HG02571 (cell line): ENCODE data around the gene SPDYC.

ENCODE experiments used
- ATAC-seq: cut with Tn5 transposase; IDR thresholded peaks from one replicate; pipeline ENCODE4 v1.9.1; 2021; ENCODE audit warnings: mild to moderate bottlenecking, moderate library complexity; ENCODE audit not compliant: unreplicated experiment

The SPDYC gene

DNA sequence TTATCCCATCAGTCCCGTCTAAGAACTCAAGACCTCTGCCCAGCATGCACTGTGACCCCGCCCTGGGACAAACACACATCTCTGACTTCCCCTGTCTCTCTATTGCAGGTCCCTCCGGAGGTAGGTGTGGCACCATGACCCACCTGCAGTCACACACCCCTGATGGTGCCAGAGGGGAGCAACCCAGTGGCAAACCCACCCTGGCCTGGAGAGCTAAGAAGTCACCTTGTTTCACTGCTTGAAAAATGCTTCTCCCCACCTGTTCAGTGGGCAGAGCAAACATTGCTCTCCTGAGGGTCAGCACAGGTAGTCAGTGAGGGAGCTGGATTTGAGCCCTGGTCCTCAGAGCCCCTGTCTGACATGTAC lies 35.6 kb downstream of the SPDYC start:
- no peak for ATAC-seq

DNA sequence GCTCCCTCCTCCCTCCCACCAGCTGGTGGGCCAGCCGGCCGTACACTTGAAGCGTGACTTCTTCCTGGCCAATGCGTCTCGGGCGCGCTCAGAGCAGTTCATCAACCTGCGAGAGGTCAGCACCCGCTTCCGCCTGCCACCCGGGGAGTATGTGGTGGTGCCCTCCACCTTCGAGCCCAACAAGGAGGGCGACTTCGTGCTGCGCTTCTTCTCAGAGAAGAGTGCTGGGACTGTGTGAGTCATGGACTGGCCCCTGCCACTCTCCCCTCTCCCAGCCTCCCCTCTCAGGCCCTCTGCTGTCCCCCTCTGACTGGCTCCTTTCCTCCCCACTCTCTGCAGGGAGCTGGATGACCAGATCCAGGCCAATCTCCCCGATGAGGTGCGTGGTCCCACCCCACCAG lies 36.4 kb downstream of the SPDYC start:
- no peak for ATAC-seq

DNA sequence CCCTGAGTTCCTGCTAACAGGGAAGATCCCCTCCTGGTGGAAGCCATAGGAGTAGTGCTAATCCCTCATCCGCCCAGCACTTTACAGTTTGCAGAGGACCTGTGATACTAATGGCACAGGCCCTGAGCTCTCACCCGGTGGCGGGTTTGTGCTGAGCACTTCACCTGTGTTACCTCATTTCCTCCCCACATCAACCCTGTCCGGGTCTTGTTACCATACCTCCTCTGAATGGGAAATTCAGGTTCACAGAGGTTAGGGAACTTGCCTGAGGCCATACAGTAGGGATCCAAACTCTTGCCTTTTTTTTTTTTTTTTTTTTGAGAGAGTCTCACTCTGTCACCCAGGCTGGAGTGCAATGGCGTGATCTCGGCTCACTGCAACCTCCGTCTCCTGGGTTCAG lies 36.9 kb downstream of the SPDYC start:
- no peak for ATAC-seq

DNA sequence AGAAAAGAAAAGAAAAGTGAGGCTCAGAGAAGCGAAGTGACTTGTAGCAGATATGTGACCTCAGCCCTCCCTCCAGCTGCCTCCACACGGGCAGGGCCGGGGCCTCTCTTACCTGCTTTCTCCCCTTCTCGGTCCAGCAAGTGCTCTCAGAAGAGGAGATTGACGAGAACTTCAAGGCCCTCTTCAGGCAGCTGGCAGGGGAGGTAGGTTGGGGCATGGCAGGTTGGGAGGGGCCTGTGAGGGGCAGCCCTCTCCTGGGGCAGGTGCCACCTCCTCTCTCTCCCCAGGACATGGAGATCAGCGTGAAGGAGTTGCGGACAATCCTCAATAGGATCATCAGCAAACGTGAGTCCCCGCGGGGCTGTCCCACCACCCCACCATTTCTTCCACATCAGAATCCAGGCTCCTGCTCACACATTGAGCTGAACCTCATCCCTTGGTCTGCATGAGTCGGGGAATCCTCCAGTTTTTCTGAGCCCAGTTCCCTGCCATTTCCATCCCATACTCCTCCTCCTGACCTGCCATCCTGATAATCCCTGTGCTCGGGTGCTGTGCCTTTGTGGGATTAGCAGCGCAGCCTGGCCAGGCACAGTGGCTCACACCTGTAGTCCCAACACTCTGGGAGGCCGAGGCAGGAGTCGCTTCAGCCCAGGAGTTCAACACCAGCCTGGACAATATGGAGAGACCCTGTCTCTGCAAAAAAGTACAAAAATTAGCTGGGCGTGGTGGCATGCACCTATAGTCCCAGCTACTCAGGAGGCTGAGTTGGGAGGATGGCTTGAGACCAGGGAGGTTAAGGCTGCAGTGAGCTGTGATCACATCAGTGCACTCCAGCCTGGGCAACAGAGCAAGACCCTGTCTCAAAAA lies 38.1 kb downstream of the SPDYC start:
- ATAC-seq, result no peak

DNA sequence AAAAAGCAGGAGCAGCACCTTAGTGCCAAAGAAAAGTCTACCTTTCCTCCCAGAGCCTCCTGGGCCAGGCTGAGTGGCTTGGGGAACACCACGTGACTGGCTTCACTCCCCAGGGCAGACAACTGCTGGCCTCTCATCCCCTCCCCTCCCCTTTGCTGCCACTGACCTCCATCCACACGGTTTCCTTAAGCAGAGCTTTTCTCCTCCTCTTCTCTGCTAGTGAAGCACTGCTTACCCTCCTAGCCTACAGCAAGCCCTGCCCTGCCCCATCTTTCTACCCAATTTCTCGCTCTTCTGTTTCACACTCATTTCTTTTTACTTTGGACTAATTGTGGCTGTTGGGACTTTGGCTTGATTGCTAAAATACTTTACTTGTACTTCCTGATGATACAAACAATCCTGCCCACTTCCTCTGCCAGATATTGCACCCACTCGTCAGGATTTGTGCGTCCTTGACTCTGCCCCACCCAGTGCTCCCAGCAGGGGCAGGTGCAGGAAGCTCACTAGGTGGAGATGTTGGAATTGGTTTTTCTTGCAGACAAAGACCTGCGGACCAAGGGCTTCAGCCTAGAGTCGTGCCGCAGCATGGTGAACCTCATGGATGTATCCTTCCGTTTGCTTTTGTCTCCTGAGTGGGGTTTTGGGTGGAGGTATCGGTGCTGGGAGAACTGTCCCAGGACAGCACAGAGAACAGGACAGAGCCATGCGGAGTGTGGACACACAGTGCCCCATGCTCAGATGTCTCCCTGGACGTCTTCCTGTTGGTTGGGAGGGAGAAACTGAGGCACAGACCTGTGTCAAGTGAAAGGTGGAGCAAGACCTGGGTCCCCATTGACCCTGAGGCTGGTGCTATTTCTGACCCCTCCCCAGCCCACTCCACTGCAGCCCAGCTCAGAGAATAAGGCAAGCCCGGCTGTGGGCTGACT lies 39.0 kb downstream of the SPDYC start:
- ATAC-seq, result no peak

DNA sequence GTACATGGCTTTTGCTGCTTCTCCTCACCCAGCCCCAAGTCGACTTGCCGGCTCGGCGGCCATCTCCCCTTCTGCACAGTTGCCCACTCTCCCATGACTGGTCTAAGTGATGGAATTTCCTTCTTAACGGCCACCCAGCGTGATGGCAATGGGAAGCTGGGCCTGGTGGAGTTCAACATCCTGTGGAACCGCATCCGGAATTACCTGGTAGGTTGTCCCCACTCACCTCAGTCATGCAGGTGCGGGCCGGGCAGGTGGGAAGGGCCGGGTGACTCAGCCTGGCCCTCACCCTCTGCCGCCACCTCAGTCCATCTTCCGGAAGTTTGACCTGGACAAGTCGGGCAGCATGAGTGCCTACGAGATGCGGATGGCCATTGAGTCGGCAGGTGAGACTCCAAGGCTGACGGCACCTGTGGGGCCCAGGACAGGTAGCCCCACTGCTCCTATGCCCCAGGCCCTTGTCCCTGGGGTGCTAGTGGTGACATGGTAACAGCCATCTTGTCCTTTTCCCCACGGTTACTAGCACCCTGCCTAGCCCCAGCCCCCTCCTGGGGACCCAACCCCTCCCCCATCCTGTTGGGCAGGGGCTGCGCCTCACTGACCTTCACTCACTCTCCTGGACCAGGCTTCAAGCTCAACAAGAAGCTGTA lies 39.8 kb downstream of the SPDYC start:
- no peak for ATAC-seq

DNA sequence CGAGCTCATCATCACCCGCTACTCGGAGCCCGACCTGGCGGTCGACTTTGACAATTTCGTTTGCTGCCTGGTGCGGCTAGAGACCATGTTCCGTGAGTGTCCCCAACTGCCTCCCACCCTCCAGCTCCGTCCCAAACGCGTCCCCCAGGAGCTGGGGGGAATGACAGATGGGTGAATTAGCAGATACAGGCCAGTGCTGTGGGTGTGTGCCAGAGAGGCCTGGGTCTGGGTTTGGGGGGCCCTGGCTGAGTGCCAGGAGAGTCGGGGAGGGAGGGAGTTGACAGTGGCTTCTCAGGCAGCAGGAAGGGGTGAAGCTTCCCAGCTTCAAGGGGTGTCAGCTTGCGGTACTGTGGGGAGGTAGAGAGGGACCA lies 40.3 kb downstream of the SPDYC start:
- ATAC-seq, result no peak

DNA sequence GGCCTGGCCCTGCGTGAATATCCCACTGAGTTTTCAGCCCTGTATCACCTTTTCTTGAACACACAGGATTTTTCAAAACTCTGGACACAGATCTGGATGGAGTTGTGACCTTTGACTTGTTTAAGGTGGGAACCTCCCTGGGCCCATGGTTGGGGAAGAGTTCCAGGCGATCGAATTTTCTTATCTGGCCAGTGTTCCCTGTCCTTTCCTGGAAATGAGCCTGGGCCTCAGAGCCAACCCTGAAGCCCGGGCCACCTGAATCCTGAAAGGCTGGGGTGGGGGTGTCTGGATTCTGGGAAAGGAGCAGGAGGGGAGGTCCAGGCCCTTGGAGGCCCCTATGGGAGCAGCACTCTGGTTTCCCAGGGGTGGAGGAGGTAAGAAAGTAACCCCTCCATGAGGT lies 40.7 kb downstream of the SPDYC start:
- ATAC-seq, result no peak

DNA sequence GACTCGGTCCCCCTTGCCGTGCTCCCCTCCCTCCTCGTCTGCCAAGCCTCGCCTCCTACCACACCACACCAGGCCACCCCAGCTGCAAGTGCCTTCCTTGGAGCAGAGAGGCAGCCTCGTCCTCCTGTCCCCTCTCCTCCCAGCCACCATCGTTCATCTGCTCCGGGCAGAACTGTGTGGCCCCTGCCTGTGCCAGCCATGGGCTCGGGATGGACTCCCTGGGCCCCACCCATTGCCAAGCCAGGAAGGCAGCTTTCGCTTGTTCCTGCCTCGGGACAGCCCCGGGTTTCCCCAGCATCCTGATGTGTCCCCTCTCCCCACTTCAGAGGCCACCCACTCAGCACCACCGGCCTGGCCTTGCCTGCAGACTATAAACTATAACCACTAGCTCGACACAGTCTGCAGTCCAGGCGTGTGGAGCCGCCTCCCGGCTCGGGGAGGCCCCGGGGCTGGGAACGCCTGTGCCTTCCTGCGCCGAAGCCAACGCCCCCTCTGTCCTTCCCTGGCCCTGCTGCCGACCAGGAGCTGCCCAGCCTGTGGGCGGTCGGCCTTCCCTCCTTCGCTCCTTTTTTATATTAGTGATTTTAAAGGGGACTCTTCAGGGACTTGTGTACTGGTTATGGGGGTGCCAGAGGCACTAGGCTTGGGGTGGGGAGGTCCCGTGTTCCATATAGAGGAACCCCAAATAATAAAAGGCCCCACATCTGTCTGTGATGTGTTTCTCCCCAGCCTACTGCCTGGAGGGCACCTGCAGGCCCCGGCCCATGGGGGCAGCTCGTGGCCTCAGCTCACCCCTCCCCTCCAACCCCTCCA lies 41.5 kb downstream of the SPDYC start:
- no peak for ATAC-seq

DNA sequence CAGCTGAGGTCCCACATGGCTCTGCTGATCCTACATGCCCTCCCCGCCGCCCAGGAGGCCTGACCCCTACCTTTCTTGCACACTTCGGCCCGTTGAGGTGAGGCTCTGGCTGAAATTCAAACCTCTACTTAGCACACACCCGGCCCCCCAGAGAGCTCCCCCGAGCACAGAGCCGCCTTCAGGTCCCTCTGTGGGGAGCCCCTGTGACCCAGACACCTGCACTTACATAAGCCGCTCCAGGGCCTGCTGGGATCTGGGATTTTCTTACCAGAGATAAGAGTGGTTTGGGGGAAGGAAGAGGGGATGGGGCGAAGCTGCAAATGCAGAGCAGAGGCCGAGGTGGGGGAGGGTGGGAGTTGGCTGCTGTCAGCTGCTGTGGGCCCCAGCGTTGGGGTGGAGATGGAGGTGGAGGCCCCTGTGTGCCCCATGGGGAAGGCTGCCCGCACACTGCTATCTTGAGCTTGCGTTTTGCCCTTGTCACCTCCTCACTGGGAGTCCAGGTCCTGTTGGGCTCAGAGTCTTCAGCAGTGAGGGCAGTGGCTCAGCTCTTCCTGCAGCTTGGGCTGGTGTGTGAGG lies 42.3 kb downstream of the SPDYC start:
- ATAC-seq, result no peak

DNA sequence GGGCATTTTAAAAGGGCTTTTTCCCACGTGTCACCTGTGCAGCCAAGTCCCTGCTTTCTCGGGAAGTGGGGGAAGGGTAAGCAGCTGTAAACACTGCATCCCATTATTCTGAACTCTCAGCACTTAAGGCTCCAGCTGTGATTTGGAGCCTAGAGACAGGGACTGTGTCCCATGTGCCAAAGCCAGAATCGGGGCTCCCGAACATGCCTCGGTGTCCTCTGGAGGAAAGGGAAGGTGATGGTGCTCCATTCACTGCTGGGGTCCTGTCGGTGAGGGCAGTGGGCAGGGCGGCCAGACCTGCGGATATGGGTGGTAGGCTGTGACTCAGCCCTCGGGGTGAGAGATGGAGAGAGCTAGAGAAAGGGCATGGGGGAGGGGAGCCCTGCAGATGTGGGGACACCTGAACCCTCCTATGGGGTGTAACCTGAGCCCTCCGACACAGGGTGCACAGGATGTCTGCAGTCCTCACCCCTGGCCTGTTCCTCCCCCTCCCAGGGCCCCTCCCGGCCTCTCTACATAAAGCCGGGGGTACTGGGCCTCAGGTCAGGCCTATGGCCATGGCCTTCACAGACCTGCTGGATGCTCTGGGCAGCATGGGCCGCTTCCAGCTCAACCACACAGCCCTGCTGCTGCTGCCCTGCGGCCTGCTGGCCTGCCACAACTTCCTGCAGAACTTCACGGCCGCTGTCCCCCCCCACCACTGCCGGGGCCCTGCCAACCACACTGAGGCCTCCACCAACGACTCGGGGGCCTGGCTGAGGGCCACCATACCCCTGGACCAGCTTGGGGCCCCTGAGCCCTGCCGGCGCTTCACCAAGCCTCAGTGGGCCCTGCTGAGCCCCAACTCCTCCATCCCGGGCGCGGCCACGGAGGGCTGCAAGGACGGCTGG lies 43.5 kb downstream of the SPDYC start:
- no peak for ATAC-seq

DNA sequence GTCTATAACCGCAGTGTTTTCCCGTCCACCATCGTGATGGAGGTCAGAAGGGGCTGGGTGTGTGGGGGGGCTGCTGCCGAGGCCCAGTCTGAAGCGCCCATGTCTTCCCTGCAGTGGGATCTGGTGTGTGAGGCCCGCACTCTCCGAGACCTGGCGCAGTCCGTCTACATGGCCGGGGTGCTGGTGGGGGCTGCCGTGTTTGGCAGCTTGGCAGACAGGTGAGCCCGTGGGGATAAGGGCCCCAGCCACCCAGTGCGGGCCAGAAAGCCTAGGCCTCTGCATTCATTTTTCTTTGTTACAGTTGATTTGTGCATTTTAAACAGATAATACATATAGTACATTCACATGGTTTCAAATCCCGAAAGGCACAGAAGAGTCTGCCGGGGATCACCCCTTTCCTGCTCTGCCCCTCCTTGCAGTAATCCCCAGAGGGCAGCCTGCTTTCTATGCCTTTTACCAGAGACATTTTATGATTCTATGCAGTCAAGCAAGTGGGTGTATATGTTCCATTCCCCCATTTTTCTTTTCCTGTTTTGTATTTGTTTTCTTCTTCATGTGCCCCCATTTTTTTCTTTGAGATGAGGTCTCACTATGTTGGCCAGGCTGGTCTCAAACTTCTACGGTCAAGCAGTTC lies 44.3 kb downstream of the SPDYC start:
- no peak for ATAC-seq

DNA sequence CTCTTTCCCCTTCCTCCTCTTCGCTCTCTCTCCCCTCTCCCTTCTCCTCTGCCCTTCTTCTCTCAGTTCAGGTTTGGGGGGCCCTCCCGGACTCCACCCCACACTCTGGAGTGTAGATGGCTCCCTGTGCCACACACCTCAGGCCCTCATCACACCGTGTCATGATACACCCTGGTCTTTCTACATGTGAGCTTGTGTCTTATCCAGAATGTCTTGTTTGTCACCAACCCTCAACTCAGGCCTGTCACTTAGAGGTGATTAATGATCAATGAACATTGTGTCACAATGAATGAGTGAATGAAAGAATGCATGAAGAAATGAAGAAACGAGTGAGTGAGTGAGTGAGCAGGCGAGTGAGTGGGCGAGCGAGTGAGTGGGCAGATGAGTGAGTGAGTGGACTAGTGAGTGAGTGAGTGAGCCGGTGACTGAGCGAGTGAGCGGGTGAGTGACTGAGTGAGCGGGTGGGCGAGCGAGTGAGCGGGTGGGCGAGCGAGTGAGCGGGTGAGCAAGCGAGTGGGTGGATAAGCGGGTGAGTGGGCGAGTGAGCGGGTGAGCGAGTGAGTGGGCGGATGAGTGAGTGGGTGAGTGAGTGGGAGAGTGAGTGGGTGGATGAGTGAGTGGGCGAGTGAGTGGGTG lies 45.5 kb downstream of the SPDYC start:
- no peak for ATAC-seq

DNA sequence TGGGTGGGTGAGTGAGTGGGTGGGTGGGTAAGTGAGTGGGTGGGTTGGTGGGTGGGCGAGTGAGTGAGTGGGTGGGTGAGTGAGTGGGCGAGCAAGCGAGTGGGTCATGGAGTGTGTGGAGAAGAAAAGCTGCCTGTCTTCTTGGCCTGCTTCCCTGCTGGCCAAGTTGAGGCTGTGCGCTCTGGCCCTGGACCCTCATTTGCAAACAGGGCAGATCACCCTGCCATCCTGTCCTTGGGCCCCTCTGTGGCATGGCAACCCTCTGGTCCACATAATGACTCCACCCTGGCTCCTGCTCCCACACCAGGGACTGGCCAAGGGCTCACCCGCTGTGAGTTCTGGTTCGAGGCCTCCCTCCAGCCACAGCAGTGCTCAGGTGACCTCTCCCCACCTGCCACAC lies 46.8 kb downstream of the SPDYC start:
- ATAC-seq, result no peak

DNA sequence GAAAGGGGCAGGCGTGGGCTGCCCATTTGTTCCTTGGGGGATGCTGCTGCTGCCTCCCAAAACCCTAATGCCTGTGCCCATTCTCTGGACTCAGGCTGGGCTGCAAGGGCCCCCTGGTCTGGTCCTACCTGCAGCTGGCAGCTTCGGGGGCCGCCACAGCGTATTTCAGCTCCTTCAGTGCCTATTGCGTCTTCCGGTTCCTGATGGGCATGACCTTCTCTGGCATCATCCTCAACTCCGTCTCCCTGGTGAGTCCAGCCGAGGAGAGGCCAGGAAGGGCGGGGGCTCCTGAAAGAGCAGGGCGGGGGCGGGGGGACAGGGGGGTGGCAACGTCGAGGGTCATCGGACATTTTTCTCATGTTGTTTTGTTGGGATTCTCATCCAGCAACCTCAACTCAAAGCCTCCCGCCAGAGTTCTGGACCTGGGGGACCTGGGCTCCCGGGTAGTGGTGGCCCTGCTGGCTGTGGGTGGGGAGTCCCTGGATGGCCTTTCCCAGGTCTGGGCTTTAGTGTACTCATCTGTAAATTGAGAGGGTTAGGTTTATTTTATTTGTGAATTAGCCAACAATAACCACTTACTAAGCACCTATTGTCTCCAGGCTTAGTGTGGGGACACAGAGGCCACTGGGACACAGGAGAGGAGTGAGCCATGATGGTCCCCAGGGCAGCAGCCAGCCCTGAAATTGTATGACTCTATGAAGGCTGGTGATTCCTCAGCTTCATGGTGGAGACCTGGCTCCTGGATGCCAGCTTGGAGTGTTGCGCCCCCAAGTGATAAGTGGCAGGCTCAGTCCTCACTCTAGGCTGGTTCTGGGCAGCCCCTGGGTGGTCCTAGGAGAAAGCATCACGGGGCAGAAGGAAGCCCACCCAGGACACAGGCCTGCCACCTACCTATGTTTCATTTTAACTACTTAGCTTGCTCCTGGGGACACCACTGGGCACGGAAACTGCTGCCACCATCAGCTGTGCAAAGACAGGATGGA lies 47.7 kb downstream of the SPDYC start:
- ATAC-seq, result no peak

DNA sequence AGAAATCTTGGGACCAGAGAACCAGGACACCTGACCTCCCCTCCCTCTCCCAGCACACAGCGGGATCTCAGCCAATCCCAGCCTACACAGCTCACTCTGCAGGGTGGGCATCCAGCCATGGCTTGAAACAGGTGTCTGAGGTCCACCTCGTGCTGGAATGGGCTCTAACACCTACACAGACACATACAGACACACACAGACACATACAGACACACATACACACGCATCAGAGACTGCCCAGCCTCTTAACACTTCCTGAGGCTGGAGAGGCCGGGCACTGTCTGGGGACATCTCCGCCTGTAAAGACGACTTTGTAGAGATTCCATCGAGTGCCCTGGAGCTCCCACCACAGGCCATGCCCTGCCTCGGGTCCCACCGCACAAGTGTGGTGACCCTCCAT lies 48.4 kb downstream of the SPDYC start:
- ATAC-seq, result no peak

DNA sequence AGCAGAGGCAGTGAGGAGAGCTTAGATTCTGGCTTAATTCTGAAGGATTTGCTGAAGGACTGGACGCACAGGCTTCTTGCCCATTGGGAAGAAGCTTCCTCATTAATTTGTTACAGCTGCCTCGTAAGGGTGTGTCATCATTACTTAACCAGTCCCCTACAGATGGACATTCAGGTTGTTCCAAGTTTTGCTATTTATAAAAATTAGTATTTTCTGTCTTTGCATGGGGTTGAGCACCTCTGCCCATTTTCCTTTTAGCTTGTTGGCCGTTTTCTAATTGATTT lies 49.8 kb downstream of the SPDYC start:
- no peak for ATAC-seq

DNA sequence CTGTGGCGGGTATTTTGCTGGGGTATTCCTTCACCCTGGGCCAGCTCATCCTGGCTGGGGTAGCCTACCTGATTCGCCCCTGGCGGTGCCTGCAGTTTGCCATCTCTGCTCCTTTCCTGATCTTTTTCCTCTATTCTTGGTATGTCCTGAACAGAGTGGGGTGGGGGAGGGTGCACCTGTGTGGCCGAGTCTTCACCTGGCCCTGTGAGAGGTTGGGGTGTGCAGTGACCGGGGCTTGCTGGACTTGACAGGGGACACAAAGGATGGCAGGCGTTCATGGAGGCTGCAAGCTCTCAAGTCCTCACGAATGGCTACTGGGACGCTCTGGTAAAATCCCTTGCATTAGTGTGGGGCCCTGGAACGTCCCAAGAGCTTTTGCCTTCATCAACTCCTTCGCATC lies 51.0 kb downstream of the SPDYC start:
- ATAC-seq, result no peak
